B cell (primary cell): ENCODE results near the gene THSD4. TPM values are rescaled to one million over a fixed set of nuclear protein-coding genes. Genes with fewer than 3 reads are reported as not detected.

Source experiments
- ATAC-seq: fragments of 200-7000 bp; cut with Tn5 transposase; one replicate; pipeline ENCODE4 v1.10.0; 2021; ENCODE audit warnings: low read depth, mild to moderate bottlenecking, moderate number of reproducible peaks, moderate library complexity
- CTCF ChIA-PET: fragments of 350-600 bp; sonication (Branson Sonifier 250); formaldehyde crosslinking; loops from one replicate; lab custom pipeline; 2021; ENCODE audit warnings: antibody characterized with exemption, inconsistent platforms; lab: Charles Lee
- POLR2A ChIA-PET: fragments of 350-600 bp; sonication (Branson Sonifier 250); formaldehyde crosslinking; loops from one replicate; lab custom pipeline; 2021; ENCODE audit warnings: antibody characterized with exemption; lab: Charles Lee
- DNase-seq: peaks from one replicate; pipeline ENCODE4 v3.0.0; 2013
- H2AFZ ChIP-seq: 2 replicates; pipeline ENCODE4 v1.6.1; 2012; ENCODE audit warnings: mild to moderate bottlenecking, low read depth, low read length; ENCODE audit not compliant: insufficient read depth, poor library complexity, severe bottlenecking
- H3K27ac ChIP-seq, 2 donors: 1 replicate in 1 of 2; 2 replicates in 1 of 2; pipeline ENCODE4 v1.5.1; 2012 to 2013; ENCODE audit warnings: low read length in 2 of 2, mild to moderate bottlenecking in 2 of 2, moderate library complexity in 1 of 2
- H3K27me3 ChIP-seq, 4 experiments: fragments of 200-600 bp in 1 of 4; sonication (generic) in 1 of 4; replicated peaks in 1 of 4; 1 replicate in 2 of 4; 2 replicates in 2 of 4; pipeline versions ENCODE4 v1.6.1 to v1.7.0; 2013 to 2016; ENCODE audit warnings: low read length in 3 of 4, mild to moderate bottlenecking in 2 of 4, mixed read lengths in 1 of 4, moderate library complexity in 1 of 4; ENCODE audit not compliant: insufficient read depth in 4 of 4, control insufficient read depth in 3 of 4; ENCODE audit errors: control extremely low read depth in 1 of 4
- H3K36me3 ChIP-seq, 2 experiments: replicated peaks in 1 of 2; 1 replicate in 1 of 2; 2 replicates in 1 of 2; pipeline versions ENCODE4 v1.6.1 to v1.7.1; 2013; ENCODE audit warnings: low read length in 1 of 2; ENCODE audit not compliant: insufficient read depth in 2 of 2, control insufficient read depth in 1 of 2; ENCODE audit errors: control extremely low read depth in 1 of 2, extremely low read depth in 1 of 2
- H3K4me1 ChIP-seq, 2 donors: fragments of 200-600 bp in 1 of 2; sonication (generic) in 1 of 2; 1 replicate in 1 of 2; 2 replicates in 1 of 2; pipeline versions ENCODE4 v1.5.1 to v1.6.1; 2013 to 2017; ENCODE audit warnings: low read length in 2 of 2; ENCODE audit not compliant: control insufficient read depth in 2 of 2, insufficient read depth in 2 of 2
- H3K4me2 ChIP-seq: replicated peaks from 2 replicates; pipeline ENCODE3; 2012; ENCODE audit warnings: mild to moderate bottlenecking, low read depth, low read length; ENCODE audit not compliant: poor library complexity, severe bottlenecking
- H3K4me3 ChIP-seq, 5 experiments: fragments of 200-600 bp in 1 of 5; sonication (generic) in 1 of 5; 1 replicate in 3 of 5; 2 replicates in 2 of 5; pipeline versions ENCODE4 v1.5.1 to v1.7.0; 2011 to 2016; ENCODE audit warnings: low read length in 4 of 5, mild to moderate bottlenecking in 4 of 5, low read depth in 2 of 5, control low read depth in 1 of 5, moderate library complexity in 1 of 5; ENCODE audit not compliant: insufficient read depth in 1 of 5; ENCODE audit errors: control extremely low read depth in 1 of 5, extremely low read depth in 1 of 5
- H3K79me2 ChIP-seq: fragments of 200-600 bp; sonication (generic); one replicate; pipeline ENCODE4 v1.6.0; 2016; ENCODE audit warnings: low read length; ENCODE audit not compliant: control insufficient read depth, insufficient read depth
- H3K9ac ChIP-seq: fragments of 200-600 bp; sonication (generic); 2 replicates; pipeline ENCODE4 v1.6.1; 2017; ENCODE audit warnings: mild to moderate bottlenecking, low read length, moderate library complexity
- H3K9me3 ChIP-seq, 3 donors: one replicate each; pipeline versions ENCODE4 v1.6.1 to v1.7.1; 2013; ENCODE audit warnings: low read length in 2 of 3; ENCODE audit not compliant: control insufficient read depth in 2 of 3, insufficient read depth in 1 of 3; ENCODE audit errors: control extremely low read depth in 1 of 3
- H4K20me1 ChIP-seq: 2 replicates; pipeline ENCODE4 v1.6.0; 2012; ENCODE audit warnings: mild to moderate bottlenecking, low read length; ENCODE audit not compliant: insufficient read depth, control insufficient read depth, poor library complexity, severe bottlenecking
- H3K27ac Mint-ChIP-seq: one replicate; pipeline ENCODE4 v1.8.0; 2021; ENCODE audit warnings: mixed read lengths
- H3K27me3 Mint-ChIP-seq: one replicate; pipeline ENCODE4 v1.8.0; 2021; ENCODE audit warnings: mixed read lengths
- H3K4me1 Mint-ChIP-seq: one replicate; pipeline ENCODE4 v1.8.0; 2021; ENCODE audit warnings: mixed read lengths
- H3K4me3 Mint-ChIP-seq: one replicate; pipeline ENCODE4 v1.8.0; 2021; ENCODE audit warnings: mixed read lengths
- H3K9me3 Mint-ChIP-seq: one replicate; pipeline ENCODE4 v1.8.0; 2022; ENCODE audit warnings: mixed read lengths; ENCODE audit not compliant: insufficient read depth
- CTCF ChIP-seq: fragments of 200-600 bp; IDR thresholded peaks from one replicate; pipeline ENCODE4 v1.8.0; 2022; ENCODE audit warnings: antibody characterized with exemption, mild to moderate bottlenecking
- EZH2 ChIP-seq: IDR thresholded peaks from 2 replicates; pipeline ENCODE4 v1.6.1; 2012; ENCODE audit warnings: borderline replicate concordance, low read depth, mild to moderate bottlenecking, moderate library complexity, low read length; ENCODE audit not compliant: insufficient read depth, poor library complexity, severe bottlenecking
- WGBS: methylation state at CpG from one replicate; pipeline ENCODE4 v1.1.5; 2013; ENCODE audit warnings: missing lambda C conversion rate; ENCODE audit not compliant: insufficient coverage; 5-methylcytosine and 5-hydroxymethylcytosine counted together
- intact Hi-C: fragments of 100-400 bp; cut with micrococcal nuclease; formaldehyde crosslinking; loops from one replicate; pipeline ENCODE4 v1.10.0; 2022
- polyA plus RNA-seq: library from polyadenylated mRNA; depleted of rRNA; stranded (reverse); fragments of >200 nt; gene quantifications from 2 replicates; pipeline ENCODE4 v1.2.3, GENCODE V29; 2012
- total RNA-seq, 2 donors: library from RNA; stranded (reverse); fragments of 120-200 nt in 1 of 2; gene quantifications; 1 replicate in 1 of 2; 2 replicates in 1 of 2; pipeline versions ENCODE4 v1.2.3 to v1.2.4, GENCODE V29; 2013 to 2022

THSD4 gene
- total and polyA plus RNA-seq, 2 donors (not counting 1 experiment from before 2014, with no cell fraction given): not detected

- no peak for ATAC-seq
Observed at GRCh38 chr15:71238926-71239325, 123.7 kb downstream of the THSD4 start.

More at GRCh38 chr15:71238926-71239325, 123.7 kb downstream of the THSD4 start:
- Histone ChIP-seq H3K4me1 (no peaks in the 10 kb centered on the region), H3K36me3 (no peaks in the 10 kb centered on the region), H3K4me2 (no peak overlapping the region), H3K79me2 (no peaks in the 10 kb centered on the region), H4K20me1 (no peaks in the 10 kb centered on the region), H3K4me3 (no peak overlapping the region), H3K27me3 (no peaks in the 10 kb centered on the region), H2AFZ (no peak overlapping the region), H3K9ac (no peak overlapping the region), H3K27ac (no peak overlapping the region), H3K9me3 (peaks cover 0 to 4% (median 0%) of the 10 kb centered on the region in 3 donors)
- peaks cover 9% of the 10 kb centered on the region for H3K27me3 Mint-ChIP-seq
- WGBS: 80% methylated on average over 1 of the region's 1 CpG
- no peaks in the 10 kb centered on the region for H3K4me1 Mint-ChIP-seq
- no peak for DNase-seq
- no peak overlapping the region for H3K27ac Mint-ChIP-seq
- H3K9me3 Mint-ChIP-seq: no peaks in the 10 kb centered on the region
- H3K4me3 Mint-ChIP-seq: no peak overlapping the region
- POLR2A ChIA-PET: no interaction called here
- no peak for TF ChIP-seq EZH2
- no peak for TF ChIP-seq CTCF
- intact Hi-C loops: no loop called here
- CTCF ChIA-PET: no interaction called here
